Measurements from ENCODE around the gene KLHL21.
"Not testable (repeated sequence)": the region's sequence is repeated elsewhere in the genome, so short reads cannot be mapped to it uniquely, and the experiment has no call there.

Gene KLHL21

DNA sequence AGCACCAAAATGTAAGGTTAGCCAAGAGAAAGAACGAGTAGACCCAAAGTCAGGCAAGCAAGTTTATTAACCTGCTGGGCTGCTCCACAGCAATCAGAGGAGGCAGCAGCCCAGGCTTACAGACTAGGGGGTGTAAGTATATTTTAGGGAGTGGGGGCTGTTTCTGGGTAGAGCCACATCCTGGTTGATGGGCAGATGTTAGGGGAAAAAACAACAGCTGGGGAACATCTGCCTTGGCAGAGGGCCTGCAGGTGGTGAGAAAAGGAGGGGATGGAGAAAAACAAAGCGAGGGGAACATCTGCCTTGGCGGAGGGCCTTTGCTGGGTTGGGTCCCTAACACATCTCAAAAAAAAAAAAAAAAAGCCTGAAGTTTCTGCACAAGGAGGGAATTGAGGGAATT, 32.6 kb downstream of the KLHL21 start:
- Histone ChIP-seq H3K9me3 (peaks cover 0 to 6% (median 0%) of the 10 kb centered on the region in 3 donors), H3K27me3 (peaks cover 0 to 4% of the 10 kb centered on the region in 2 donors), H3K4me3 (no peak overlapping the region), H3K27ac (no peak overlapping the region), H3K4me1 (no peaks in the 10 kb centered on the region), H3K36me3 (no peaks in the 10 kb centered on the region)
- TF ChIP-seq CTCF (IDR thresholded peaks at IDR 0.05), result no peak
- no peak for DNase-seq
- intact Hi-C loops (cut with DNase I; ENCODE audit: low total_unique reads), result no loop called here

DNA sequence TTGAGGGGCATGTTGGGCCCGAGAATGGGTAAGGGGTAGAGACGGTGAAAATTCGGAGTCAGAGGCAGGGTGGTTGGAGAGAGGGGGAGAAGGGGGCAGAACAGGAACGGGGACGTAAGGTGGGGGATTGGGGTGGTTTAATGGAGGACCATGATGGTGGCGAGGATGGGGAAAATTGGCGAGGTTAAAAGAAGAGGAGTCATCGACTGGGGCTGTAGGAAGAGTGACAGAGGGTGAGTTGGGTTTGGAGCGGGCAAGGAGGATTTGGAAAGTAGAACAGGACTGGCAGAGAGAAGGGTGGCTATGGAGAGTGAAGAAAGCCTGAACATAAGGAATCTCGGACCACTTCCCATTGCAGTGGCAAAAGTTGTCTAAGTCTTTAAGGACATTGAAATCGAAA, 33.6 kb downstream of the KLHL21 start:
- Histone ChIP-seq H3K27ac (no peak overlapping the region), H3K27me3 (peaks cover 0 to 3% of the 10 kb centered on the region in 2 donors), H3K4me1 (no peaks in the 10 kb centered on the region), H3K4me3 (no peak overlapping the region), H3K9me3 (peaks cover 0 to 6% (median 0%) of the 10 kb centered on the region in 3 donors), H3K36me3 (no peaks in the 10 kb centered on the region)
- intact Hi-C loops (cut with DNase I; ENCODE audit: low total_unique reads), result no loop called here
- no peak for DNase-seq
- TF ChIP-seq CTCF (IDR thresholded peaks at IDR 0.05), result no peak

DNA sequence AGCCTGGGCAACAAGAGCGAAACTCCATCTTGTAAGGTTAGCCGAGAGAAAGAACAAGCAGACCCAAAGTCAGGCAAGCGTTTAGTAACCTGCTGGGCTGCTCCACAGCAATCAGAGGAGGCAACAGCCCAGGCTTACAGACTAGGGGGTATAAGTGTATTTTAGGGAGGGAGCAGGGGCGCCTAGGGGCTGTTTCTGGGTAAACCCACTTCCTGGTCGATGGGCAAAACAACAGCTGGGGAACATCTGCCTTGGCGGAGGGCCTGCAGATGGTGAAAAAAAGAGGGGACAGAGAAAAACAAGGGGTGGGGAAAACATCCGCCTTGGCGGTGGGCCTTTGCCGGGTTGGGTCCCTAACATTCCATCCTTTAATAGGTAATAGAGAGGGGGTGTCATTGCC, 42.4 kb downstream of the KLHL21 start:
- intact Hi-C loops (cut with DNase I; ENCODE audit: low total_unique reads), result no loop called here
- no peaks in the 10 kb centered on the region for H3K36me3 ChIP-seq
- H3K9me3 ChIP-seq, result no peaks in the 10 kb centered on the region
- no peak overlapping the region for H3K27ac ChIP-seq
- H3K4me1 ChIP-seq, result peaks cover 0 to 4% (median under 1%) of the 10 kb centered on the region in 4 donors
- H3K27me3 ChIP-seq, result peaks cover 0 to 2% of the 10 kb centered on the region in 2 donors
- no peak for TF ChIP-seq CTCF (IDR thresholded peaks at IDR 0.05)
- no peak for DNase-seq
- no peak overlapping the region for H3K4me3 ChIP-seq

GRCh38 chr1:6559161-6559560, 43.5 kb downstream of the KLHL21 start:
- H3K36me3 ChIP-seq, H3K9me3 ChIP-seq, H3K27me3 ChIP-seq, H3K27ac ChIP-seq, H3K4me3 ChIP-seq, DNase-seq: not testable (repeated sequence)
- intact Hi-C loops (cut with DNase I; ENCODE audit: low total_unique reads), result loop anchor here (10.0 kb wide), 1 partner anchor 74 kb away; no protein-coding TSS in a partner anchor
- H3K4me1 ChIP-seq, result peaks cover 0 to 11% (median 8%) of the 10 kb centered on the region in 4 donors

GRCh38 chr1:6557597-6557996, 45.1 kb downstream of the KLHL21 start:
- Histone ChIP-seq H3K36me3 (no peaks in the 10 kb centered on the region), H3K27ac (no peak overlapping the region), H3K27me3 (no peaks in the 10 kb centered on the region), H3K4me1 (peaks cover 0 to 24% (median 21%) of the 10 kb centered on the region in 4 donors), H3K9me3 (no peaks in the 10 kb centered on the region), H3K4me3 (no peak overlapping the region)
- DNase-seq, result no peak
- TF ChIP-seq CTCF (IDR thresholded peaks at IDR 0.05), result no peak
- intact Hi-C loops (cut with DNase I; ENCODE audit: low total_unique reads), result loop anchor here (10.0 kb wide), 1 partner anchor 73 kb away; no protein-coding TSS in a partner anchor

- H3K27me3 ChIP-seq, result no peaks in the 10 kb centered on the region
- peak within 1 kb of the TSS; percentile 77 to 86 for H3K27ac ChIP-seq
- intact Hi-C loops (cut with DNase I; ENCODE audit: low total_unique reads), result loop anchor here (10.0 kb wide), 1 partner anchor 70 kb away; no protein-coding TSS in a partner anchor
- peaks cover 5 to 15% (median 10%) of the 10 kb centered on the region in 3 donors for H3K36me3 ChIP-seq
- H3K9me3 ChIP-seq, result no peaks in the 10 kb centered on the region
- H3K4me1 ChIP-seq, result peaks cover 0 to 27% (median 23%) of the 10 kb centered on the region in 4 donors
- peak within 1 kb of the TSS; percentile 85 to 100 for H3K4me3 ChIP-seq
- DNase-seq, result peak; percentile 48 to 87
- no peak for TF ChIP-seq CTCF (IDR thresholded peaks at IDR 0.05)
Measured at GRCh38 chr1:6554907-6555778, 47.5 kb downstream of the KLHL21 start, which contains the start of gene TAS1R1. TSS of gene TAS1R1 (plus strand) at chr1:6555307. CDS start at chr1:6555374, 67 bp downstream.
